GM10266 (cell line): Measurements from ENCODE around the gene CTDSPL.

Experiments
- DNase-seq: peaks from one replicate; pipeline ENCODE4 v3.0.0; 2012; ENCODE audit errors: extremely low spot score
- CTCF ChIP-seq: IDR thresholded peaks from 2 replicates; pipeline ENCODE4 v1.5.1; 2012; ENCODE audit warnings: mild to moderate bottlenecking, low read depth; ENCODE audit not compliant: control insufficient read depth, insufficient read depth; ENCODE audit errors: missing control alignments

CTDSPL gene

GRCh38 chr3:38015485-38015884 is 153.8 kb downstream of the CTDSPL start:
- no peak for TF ChIP-seq CTCF
- DNase-seq: no peak

DNA sequence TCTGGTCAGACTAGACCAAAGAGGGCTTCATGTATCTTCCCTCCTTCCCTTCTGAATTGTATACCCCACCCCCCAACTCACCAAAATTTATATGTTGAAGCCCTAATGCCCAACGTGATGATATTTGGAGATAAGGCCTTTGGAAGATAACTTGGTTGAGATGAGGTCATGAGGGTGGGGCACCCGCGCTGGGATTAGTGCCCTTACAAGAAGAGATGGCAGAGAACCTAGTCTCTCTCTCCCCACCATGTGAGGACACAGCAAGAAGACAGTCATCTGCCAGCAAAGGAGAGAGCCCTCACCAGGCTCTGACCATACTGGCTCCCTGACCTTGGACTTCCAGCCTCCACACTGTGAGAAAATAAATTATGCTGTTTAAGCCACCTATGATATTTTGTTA is 154.3 kb downstream of the CTDSPL start:
- no peak for TF ChIP-seq CTCF
- DNase-seq: no peak

GRCh38 chr3:38016410-38016809 is 154.7 kb downstream of the CTDSPL start:
- TF ChIP-seq CTCF: no peak

DNA sequence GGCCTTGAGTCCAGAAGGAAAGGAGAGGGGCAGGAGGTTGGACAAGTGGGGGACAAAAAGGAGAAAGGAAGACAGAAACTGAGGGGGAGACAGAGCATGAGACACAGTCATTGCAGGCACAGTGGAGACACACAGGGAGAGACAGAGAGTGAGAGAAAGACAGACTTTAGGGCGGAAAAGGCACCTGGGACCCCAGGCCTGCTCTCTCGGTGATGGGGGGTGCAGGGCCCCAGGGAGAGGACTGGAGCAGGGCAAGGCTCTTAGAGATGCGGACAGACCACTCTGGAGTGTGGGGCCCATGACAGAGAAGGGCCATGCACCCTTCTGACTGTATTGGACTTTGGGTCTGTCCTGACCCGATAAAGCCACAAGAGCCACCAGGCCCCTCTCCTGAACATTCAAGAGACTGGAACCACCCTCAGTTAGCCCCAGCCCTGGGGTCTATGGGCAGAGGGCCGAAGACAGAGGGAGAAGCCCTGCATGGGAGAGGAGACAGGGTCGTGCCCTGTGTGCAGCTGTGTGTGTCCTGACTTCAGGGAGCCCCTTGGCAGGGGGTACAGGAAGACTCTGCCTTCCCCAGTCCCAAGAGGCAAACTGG is 155.3 kb downstream of the CTDSPL start:
- no peak for DNase-seq
- no peak for TF ChIP-seq CTCF

More at GRCh38 chr3:38016410-38016809, 154.7 kb downstream of the CTDSPL start:
- DNase-seq: no peak

DNA sequence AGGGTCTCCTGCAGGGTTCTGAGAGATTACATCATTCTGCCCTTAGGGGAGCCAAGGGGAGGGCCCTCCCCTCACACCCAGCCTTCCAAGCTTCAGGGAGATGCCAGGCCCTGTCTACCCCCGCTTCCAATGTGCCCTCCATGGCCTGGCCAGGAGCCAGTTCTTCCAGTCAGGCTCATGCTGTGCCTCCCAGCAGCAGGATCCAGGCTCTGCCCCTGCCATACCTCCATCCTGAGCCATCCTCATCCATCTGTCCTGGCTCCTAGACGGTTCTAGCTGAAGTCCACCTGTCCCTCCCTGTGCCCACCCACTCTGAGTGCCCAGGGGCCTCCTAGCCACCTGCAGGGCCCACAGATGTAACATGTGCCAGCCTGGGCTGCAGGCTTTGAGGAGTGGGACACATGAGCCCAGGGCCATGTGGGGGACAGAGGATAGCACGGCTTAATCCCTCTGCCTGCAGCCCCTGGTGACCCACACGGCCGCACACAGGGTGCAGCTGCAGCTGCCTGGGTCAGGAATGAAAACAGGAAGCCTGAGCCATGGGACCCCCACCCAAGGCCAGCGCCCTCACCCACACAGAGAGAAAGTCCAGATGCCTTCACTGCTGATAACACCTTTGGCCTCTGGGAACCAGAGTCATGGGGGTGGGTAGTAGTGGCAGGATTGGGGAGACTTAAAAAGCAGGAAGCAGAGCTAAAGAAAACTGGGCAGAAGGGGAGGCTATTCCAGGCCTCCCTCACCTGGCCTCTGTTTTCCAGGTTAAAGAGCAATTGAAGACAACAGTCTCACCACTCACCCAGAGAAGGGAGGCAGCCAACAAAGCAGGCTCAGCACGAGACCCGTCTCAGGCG is 156.0 kb downstream of the CTDSPL start:
- no peak for DNase-seq
- no peak for TF ChIP-seq CTCF

DNA sequence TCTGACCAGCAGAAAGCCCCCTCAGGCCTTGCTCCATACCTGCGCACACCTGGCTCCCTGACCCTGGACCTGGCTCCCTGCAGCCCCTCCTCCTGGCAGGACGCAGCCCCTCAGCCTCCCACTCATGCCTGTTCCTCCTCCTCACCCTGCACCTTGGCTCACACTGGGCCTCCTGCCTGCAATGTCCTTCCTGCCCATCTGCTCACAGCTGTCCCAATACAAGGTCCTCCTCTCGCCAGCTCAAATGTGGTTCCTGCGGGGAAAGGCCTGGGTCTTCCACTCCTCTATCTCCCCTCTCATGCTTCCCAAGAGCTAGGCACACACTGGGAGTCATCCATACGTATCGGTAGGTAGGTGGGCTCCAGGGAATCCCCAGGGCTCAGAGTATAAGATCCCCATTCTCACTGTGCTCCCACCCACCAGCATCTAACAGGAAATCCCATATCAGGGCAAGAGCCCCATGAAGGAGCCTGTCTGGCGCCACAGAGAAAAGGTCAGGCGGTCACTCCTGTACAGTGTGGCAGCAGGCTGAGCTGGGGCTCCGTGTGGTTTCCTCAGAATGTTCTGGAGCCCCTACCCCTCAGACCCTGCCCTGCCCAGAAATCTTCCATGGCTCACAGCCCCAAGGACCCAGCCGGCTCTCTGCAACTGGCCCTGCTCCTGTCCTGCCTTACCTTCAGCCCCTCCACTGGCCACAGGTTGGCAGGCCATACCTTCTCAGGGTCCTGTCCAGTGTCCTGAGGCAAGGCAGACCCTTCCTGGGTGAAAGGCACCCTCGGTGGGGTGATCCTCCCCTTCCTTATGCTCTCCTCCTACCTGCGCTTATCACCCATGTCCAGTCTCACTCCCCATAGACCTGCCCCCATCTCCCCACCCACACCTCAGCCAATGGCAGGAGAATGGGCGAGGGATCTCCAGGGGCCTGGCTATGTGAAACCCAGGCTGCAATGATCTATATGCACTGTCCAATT is 156.9 kb downstream of the CTDSPL start:
- DNase-seq: no peak
- no peak for TF ChIP-seq CTCF
